Measurements from ENCODE around the gene CFAP210.

DNA sequence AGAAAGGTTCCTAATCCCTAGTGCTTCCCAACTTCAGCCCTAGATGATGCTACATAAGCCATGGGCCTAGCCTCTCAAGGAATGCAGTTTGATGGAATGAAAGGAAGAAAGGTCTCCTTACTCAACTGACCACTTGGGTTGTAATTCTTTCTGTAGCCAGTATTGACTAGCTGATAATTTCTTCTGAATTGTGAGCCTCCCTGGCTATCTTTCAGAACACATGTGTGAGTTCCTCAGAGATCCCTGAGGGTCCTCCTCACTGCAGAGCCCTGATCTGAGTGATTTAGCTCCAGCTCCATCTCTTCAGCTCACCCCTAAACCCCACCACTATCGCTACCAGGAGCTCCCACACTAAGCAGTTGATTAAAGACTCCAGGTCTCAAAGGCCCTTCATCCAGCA lies 31.5 kb downstream of the CFAP210 start:
- TF ChIP-seq EP300 (IDR thresholded peaks at IDR 0.05), result no peak
- TF ChIP-seq, protein P1, sequence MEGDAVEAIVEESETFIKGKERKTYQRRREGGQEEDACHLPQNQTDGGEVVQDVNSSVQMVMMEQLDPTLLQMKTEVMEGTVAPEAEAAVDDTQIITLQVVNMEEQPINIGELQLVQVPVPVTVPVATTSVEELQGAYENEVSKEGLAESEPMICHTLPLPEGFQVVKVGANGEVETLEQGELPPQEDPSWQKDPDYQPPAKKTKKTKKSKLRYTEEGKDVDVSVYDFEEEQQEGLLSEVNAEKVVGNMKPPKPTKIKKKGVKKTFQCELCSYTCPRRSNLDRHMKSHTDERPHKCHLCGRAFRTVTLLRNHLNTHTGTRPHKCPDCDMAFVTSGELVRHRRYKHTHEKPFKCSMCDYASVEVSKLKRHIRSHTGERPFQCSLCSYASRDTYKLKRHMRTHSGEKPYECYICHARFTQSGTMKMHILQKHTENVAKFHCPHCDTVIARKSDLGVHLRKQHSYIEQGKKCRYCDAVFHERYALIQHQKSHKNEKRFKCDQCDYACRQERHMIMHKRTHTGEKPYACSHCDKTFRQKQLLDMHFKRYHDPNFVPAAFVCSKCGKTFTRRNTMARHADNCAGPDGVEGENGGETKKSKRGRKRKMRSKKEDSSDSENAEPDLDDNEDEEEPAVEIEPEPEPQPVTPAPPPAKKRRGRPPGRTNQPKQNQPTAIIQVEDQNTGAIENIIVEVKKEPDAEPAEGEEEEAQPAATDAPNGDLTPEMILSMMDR (IDR thresholded peaks at IDR 0.05), result no peak

All from esophagus muscularis mucosa (tissue), 3 donors.